GM06990 (cell line): ENCODE results near the gene FAM180A.

ENCODE experiments used
- DNase-seq: peaks from one replicate; pipeline ENCODE4 v3.0.0-alpha.2; 2011; ENCODE audit not compliant: insufficient read length; ENCODE audit errors: extremely low read depth
- H3K27me3 ChIP-seq: replicated peaks from 2 replicates; pipeline ENCODE4 v1.6.0; 2011; ENCODE audit warnings: low read length; ENCODE audit not compliant: control insufficient read depth, insufficient read depth
- H3K36me3 ChIP-seq: 2 replicates; pipeline ENCODE4 v1.5.1; 2011; ENCODE audit warnings: low read length; ENCODE audit not compliant: control insufficient read depth, insufficient read depth
- H3K4me3 ChIP-seq: replicated peaks from 2 replicates; pipeline ENCODE4 v1.5.1; 2011; ENCODE audit warnings: low read depth, mild to moderate bottlenecking, control low read depth, low read length
- CTCF ChIP-seq: IDR thresholded peaks from 2 replicates; pipeline ENCODE4 v1.5.1; 2011; ENCODE audit warnings: low read length, control low read depth, mild to moderate bottlenecking, inconsistent platforms; ENCODE audit not compliant: insufficient read depth, poor library complexity, severe bottlenecking

FAM180A gene

GRCh38 chr7:135775230-135775629 is 26.6 kb upstream of the FAM180A start:
- Histone ChIP-seq H3K27me3 (no peaks in the 10 kb centered on the region), H3K36me3 (no peaks in the 10 kb centered on the region), H3K4me3 (no peak overlapping the region)
- no peak for DNase-seq
- no peak for TF ChIP-seq CTCF

GRCh38 chr7:135774284-135774683 is 25.7 kb upstream of the FAM180A start:
- DNase-seq: no peak
- no peak overlapping the region for H3K4me3 ChIP-seq
- no peaks in the 10 kb centered on the region for H3K27me3 ChIP-seq
- TF ChIP-seq CTCF: no peak
- no peaks in the 10 kb centered on the region for H3K36me3 ChIP-seq

- Histone ChIP-seq H3K4me3 (no peak overlapping the region), H3K36me3 (no peaks in the 10 kb centered on the region), H3K27me3 (no peaks in the 10 kb centered on the region)
- no peak for DNase-seq
- no peak for TF ChIP-seq CTCF
Observed at GRCh38 chr7:135773464-135773863, 24.9 kb upstream of the FAM180A start.

GRCh38 chr7:135772639-135773222 is 24.1 kb upstream of the FAM180A start:
- no peak overlapping the region for H3K4me3 ChIP-seq
- no peak for TF ChIP-seq CTCF
- H3K36me3 ChIP-seq: no peaks in the 10 kb centered on the region
- H3K27me3 ChIP-seq: no peaks in the 10 kb centered on the region
- DNase-seq: no peak

GRCh38 chr7:135771961-135772638 is 23.5 kb upstream of the FAM180A start:
- DNase-seq: no peak
- H3K27me3 ChIP-seq: no peaks in the 10 kb centered on the region
- no peak for TF ChIP-seq CTCF
- no peaks in the 10 kb centered on the region for H3K36me3 ChIP-seq
- no peak overlapping the region for H3K4me3 ChIP-seq
